DND-41 (cell line): ENCODE data around the gene ITFG1.

Experiments used
- ATAC-seq: fragments of 200-7000 bp; cut with Tn5 transposase; 3 replicates; pipeline ENCODE4 v1.9.1; 2021; ENCODE audit warnings: low read depth; ENCODE audit not compliant: insufficient read depth
- DNase-seq: peaks from one replicate; pipeline ENCODE4 v3.0.0-alpha.2; 2020
- H2AFZ ChIP-seq: 2 replicates; pipeline ENCODE4 v1.6.0; 2012; ENCODE audit warnings: low read depth, low read length
- H3K27ac ChIP-seq: 2 replicates; pipeline ENCODE4 v1.5.1; 2012; ENCODE audit warnings: low read length, inconsistent platforms
- H3K27me3 ChIP-seq: fragments of 200-600 bp; sonication (generic); 2 replicates; pipeline ENCODE4 v1.6.0; 2012; ENCODE audit warnings: low read length, mild to moderate bottlenecking, inconsistent platforms; ENCODE audit not compliant: insufficient read depth, poor library complexity
- H3K36me3 ChIP-seq: 2 replicates; pipeline ENCODE4 v1.5.1; 2012; ENCODE audit warnings: low read length, inconsistent platforms; ENCODE audit not compliant: insufficient read depth
- H3K4me1 ChIP-seq: 2 replicates; pipeline ENCODE4 v1.5.1; 2012; ENCODE audit warnings: mild to moderate bottlenecking, low read length; ENCODE audit not compliant: insufficient read depth
- H3K4me2 ChIP-seq: 2 replicates; pipeline ENCODE4 v1.6.0; 2012; ENCODE audit warnings: mild to moderate bottlenecking, moderate library complexity, low read length, inconsistent platforms; ENCODE audit not compliant: insufficient read depth
- H3K4me3 ChIP-seq, 2 experiments: fragments of 200-600 bp in 1 of 2; shearing (Covaris generic) in 1 of 2; 2 replicates each; pipeline ENCODE4 v1.5.1; 2012 to 2016; ENCODE audit warnings: inconsistent platforms in 2 of 2, low read length in 2 of 2, mild to moderate bottlenecking in 2 of 2, low read depth in 1 of 2, moderate library complexity in 1 of 2
- H3K79me2 ChIP-seq: 2 replicates; pipeline ENCODE4 v1.6.0; 2012; ENCODE audit warnings: low read length, inconsistent platforms; ENCODE audit not compliant: insufficient read depth
- H3K9ac ChIP-seq: 2 replicates; pipeline ENCODE4 v1.6.0; 2012; ENCODE audit warnings: low read depth, mild to moderate bottlenecking, inconsistent platforms, low read length, moderate library complexity
- H3K9me3 ChIP-seq: 2 replicates; pipeline ENCODE4 v1.5.1; 2012; ENCODE audit warnings: low read length, moderate library complexity, mild to moderate bottlenecking, inconsistent platforms; ENCODE audit not compliant: insufficient read depth, severe bottlenecking
- H4K20me1 ChIP-seq: 2 replicates; pipeline ENCODE4 v1.6.0; 2012; ENCODE audit warnings: low read length; ENCODE audit not compliant: insufficient read depth
- CTCF ChIP-seq: IDR thresholded peaks from 2 replicates; pipeline ENCODE4 v1.5.1; 2012; ENCODE audit warnings: borderline replicate concordance, low read length, moderate library complexity, mild to moderate bottlenecking; ENCODE audit not compliant: poor library complexity, severe bottlenecking; ENCODE audit errors: extremely low read depth
- EZH2 ChIP-seq: IDR thresholded peaks from 3 replicates; pipeline ENCODE4 v1.6.1; 2012; ENCODE audit warnings: borderline replicate concordance, low read depth, mild to moderate bottlenecking, moderate library complexity, low read length, inconsistent platforms; ENCODE audit not compliant: severe bottlenecking

The ITFG1 gene

GRCh38 chr16:47460711-47461597 is at the start of gene ITFG1, which contains the start of gene PHKB:
Gene ITFG1, minus strand, starts transcription at chr16:47461063. Its CDS starts 18 bp downstream, at chr16:47461045.
Gene PHKB, plus strand, starts transcription at chr16:47461331. Its CDS starts 20 bp downstream, at chr16:47461351.
- Histone ChIP-seq H3K9ac (peak within 1 kb of the TSS; percentile 87), H2AFZ (peak within 1 kb of the TSS; percentile 91), H3K4me3 (peak within 1 kb of the TSS; percentile 71 to 72), H3K4me2 (peak within 1 kb of the TSS; percentile 83), H3K27me3 (no peaks in the 10 kb centered on the region), H4K20me1 (no peaks in the 10 kb centered on the region), H3K9me3 (no peaks in the 10 kb centered on the region), H3K79me2 (peaks cover 80% of the 10 kb centered on the region), H3K27ac (peak within 1 kb of the TSS; percentile 83), H3K4me1 (peaks cover 53% of the 10 kb centered on the region), H3K36me3 (peaks cover 15% of the 10 kb centered on the region)
- TF ChIP-seq CTCF (peak; percentile 31), EZH2 (no peak)
- DNase-seq, result peak; percentile 95
- ATAC-seq, result peak; percentile 92

- Histone ChIP-seq H3K27me3 (no peaks in the 10 kb centered on the region), H3K36me3 (peaks cover 53% of the 10 kb centered on the region), H3K4me3 (no peak overlapping the region), H3K9ac (no peak overlapping the region), H2AFZ (no peak overlapping the region), H3K4me2 (no peak overlapping the region), H3K79me2 (no peaks in the 10 kb centered on the region), H3K9me3 (no peaks in the 10 kb centered on the region), H4K20me1 (no peaks in the 10 kb centered on the region), H3K4me1 (no peaks in the 10 kb centered on the region), H3K27ac (no peak overlapping the region)
- TF ChIP-seq EZH2 (no peak), CTCF (no peak)
- DNase-seq (no peak), ATAC-seq (no peak)
Observed at GRCh38 chr16:47507701-47508100, 46.8 kb upstream of the ITFG1 start.

- Histone ChIP-seq H3K27me3 (no peaks in the 10 kb centered on the region), H3K27ac (no peak overlapping the region), H3K9ac (no peak overlapping the region), H3K4me1 (no peaks in the 10 kb centered on the region), H3K4me2 (no peak overlapping the region), H3K79me2 (no peaks in the 10 kb centered on the region), H3K36me3 (peaks cover 55% of the 10 kb centered on the region), H3K4me3 (no peak overlapping the region), H2AFZ (no peak overlapping the region), H4K20me1 (no peaks in the 10 kb centered on the region), H3K9me3 (no peaks in the 10 kb centered on the region)
- DNase-seq, result no peak
- ATAC-seq, result no peak
- TF ChIP-seq EZH2 (no peak), CTCF (no peak)
Observed at GRCh38 chr16:47506800-47507199, 45.9 kb upstream of the ITFG1 start.

GRCh38 chr16:47504599-47504998 is 43.7 kb upstream of the ITFG1 start:
- no peaks in the 10 kb centered on the region for H4K20me1 ChIP-seq
- TF ChIP-seq EZH2 (no peak), CTCF (no peak)
- H3K36me3 ChIP-seq, result peaks cover 63% of the 10 kb centered on the region

More at GRCh38 chr16:47504599-47504998, 43.7 kb upstream of the ITFG1 start:
- no peak for ATAC-seq
- H3K4me3 ChIP-seq, result no peak overlapping the region
- H3K4me2 ChIP-seq, result no peak overlapping the region
- no peak overlapping the region for H2AFZ ChIP-seq
- H3K9me3 ChIP-seq, result no peaks in the 10 kb centered on the region
- no peaks in the 10 kb centered on the region for H3K27me3 ChIP-seq
- no peaks in the 10 kb centered on the region for H3K79me2 ChIP-seq
- DNase-seq, result no peak
- H3K9ac ChIP-seq, result no peak overlapping the region
- H3K4me1 ChIP-seq, result no peaks in the 10 kb centered on the region
- no peak overlapping the region for H3K27ac ChIP-seq
